Hepatocyte (in vitro differentiated cells): ENCODE measurements around the gene TEX19. TPM values are rescaled to one million over a fixed set of nuclear protein-coding genes. Genes with fewer than 3 reads are reported as not detected.

ENCODE experiments used
- DNase-seq: peaks from one replicate; pipeline ENCODE4 v3.0.0-alpha.2; 2016; ENCODE audit warnings: low spot score
- H2AFZ ChIP-seq: fragments of 200-600 bp; sonication (generic); 2 replicates; pipeline ENCODE4 v1.6.0; 2016; ENCODE audit warnings: antibody characterized with exemption, mild to moderate bottlenecking
- H3K27ac ChIP-seq: fragments of 200-600 bp; sonication (generic); 2 replicates; pipeline ENCODE4 v1.5.1; 2016; ENCODE audit warnings: mild to moderate bottlenecking
- H3K27me3 ChIP-seq: fragments of 200-600 bp; sonication (generic); 2 replicates; pipeline ENCODE4 v1.6.1; 2016
- H3K36me3 ChIP-seq: fragments of 200-600 bp; sonication (generic); replicated peaks from 2 replicates; pipeline ENCODE4 v1.5.1; 2016; ENCODE audit warnings: low read depth; ENCODE audit not compliant: insufficient read depth
- H3K4me1 ChIP-seq: fragments of 200-600 bp; sonication (generic); 2 replicates; pipeline ENCODE4 v1.5.1; 2016; ENCODE audit warnings: mild to moderate bottlenecking, moderate library complexity; ENCODE audit not compliant: insufficient read depth
- H3K4me2 ChIP-seq: fragments of 200-600 bp; sonication (generic); 2 replicates; pipeline ENCODE4 v1.6.0; 2016
- H3K4me3 ChIP-seq: fragments of 200-600 bp; sonication (generic); 2 replicates; pipeline ENCODE4 v1.5.1; 2016; ENCODE audit warnings: mild to moderate bottlenecking
- H3K79me2 ChIP-seq: fragments of 200-600 bp; sonication (generic); 2 replicates; pipeline ENCODE4 v1.6.0; 2017; ENCODE audit warnings: mild to moderate bottlenecking
- H3K9me2 ChIP-seq: fragments of 200-600 bp; sonication (generic); replicated peaks from 2 replicates; pipeline ENCODE4 v1.6.0; 2017; ENCODE audit warnings: mild to moderate bottlenecking; ENCODE audit not compliant: insufficient read depth
- H3K9me3 ChIP-seq: fragments of 200-600 bp; sonication (generic); 2 replicates; pipeline ENCODE4 v1.5.1; 2016; ENCODE audit warnings: low read depth, mild to moderate bottlenecking
- H4K20me1 ChIP-seq: fragments of 200-600 bp; sonication (generic); 2 replicates; pipeline ENCODE4 v1.6.0; 2016; ENCODE audit warnings: mild to moderate bottlenecking; ENCODE audit not compliant: insufficient read depth, poor library complexity, severe bottlenecking
- CTCF ChIP-seq: fragments of 200-600 bp; sonication (generic); IDR thresholded peaks from 2 replicates; pipeline ENCODE4 v1.5.1; 2016; ENCODE audit warnings: antibody characterized with exemption, mild to moderate bottlenecking; ENCODE audit not compliant: poor library complexity
- EZH2 ChIP-seq: fragments of 200-600 bp; sonication (generic); IDR thresholded peaks from 2 replicates; pipeline ENCODE4 v1.6.1; 2016; ENCODE audit warnings: antibody characterized with exemption, mild to moderate bottlenecking, borderline replicate concordance
- EZH2phosphoT487 ChIP-seq: fragments of 200-600 bp; sonication (generic); IDR thresholded peaks from one replicate; pipeline ENCODE4 v1.6.1; 2018; ENCODE audit warnings: antibody characterized with exemption, mild to moderate bottlenecking, low read depth, moderate library complexity; ENCODE audit not compliant: unreplicated experiment, severe bottlenecking
- WGBS: methylation state at CpG from one replicate; pipeline ENCODE4 v1.1.6; 2016; ENCODE audit warnings: low lambda C conversion rate; ENCODE audit errors: missing lambda C conversion rate; 5-methylcytosine and 5-hydroxymethylcytosine counted together
- polyA plus RNA-seq: library from polyadenylated mRNA; unstranded; fragments of >200 nt; fragmentation: Nextera tagmentation; extraction: Ambion mirVana; gene quantifications from 2 replicates; pipeline ENCODE4 v1.2.1, GENCODE V29; 2016
- total RNA-seq: library from RNA; depleted of rRNA; stranded (reverse); fragments of >200 nt; gene quantifications from 2 replicates; pipeline ENCODE4 v1.2.3, GENCODE V29; 2014

The TEX19 gene
- total and polyA plus RNA-seq, 2 experiments from 2014 or later: not detected

- Histone ChIP-seq H3K27ac (no peak overlapping the region), H3K4me2 (no peak overlapping the region), H3K9me2 (no peaks in the 10 kb centered on the region), H3K36me3 (no peaks in the 10 kb centered on the region), H3K79me2 (no peaks in the 10 kb centered on the region), H4K20me1 (no peaks in the 10 kb centered on the region), H2AFZ (no peak overlapping the region), H3K4me3 (no peak overlapping the region), H3K9me3 (no peaks in the 10 kb centered on the region), H3K27me3 (no peaks in the 10 kb centered on the region), H3K4me1 (peaks cover 14% of the 10 kb centered on the region)
- TF ChIP-seq CTCF (no peak), EZH2 (no peak), EZH2phosphoT487 (no peak)
- DNase-seq: no peak
- WGBS: 75% methylated on average over 18 of the region's 18 CpGs
These were observed 24.4 kb downstream of the TEX19 start for GRCh38 chr17:82383411-82383810.

GRCh38 chr17:82384051-82384729, 25.1 kb downstream of the TEX19 start:
- no peak overlapping the region for H3K4me3 ChIP-seq
- no peaks in the 10 kb centered on the region for H3K79me2 ChIP-seq
- no peaks in the 10 kb centered on the region for H3K36me3 ChIP-seq
- H3K4me1 ChIP-seq: peaks cover 14% of the 10 kb centered on the region
- no peak overlapping the region for H2AFZ ChIP-seq
- H3K9me2 ChIP-seq: no peaks in the 10 kb centered on the region
- no peaks in the 10 kb centered on the region for H3K27me3 ChIP-seq
- DNase-seq: no peak
- no peak overlapping the region for H3K27ac ChIP-seq
- H3K9me3 ChIP-seq: no peaks in the 10 kb centered on the region
- 90% methylated on average over 20 of the region's 22 CpGs for WGBS
- no peak for TF ChIP-seq EZH2phosphoT487
- no peak for TF ChIP-seq EZH2
- no peak for TF ChIP-seq CTCF
- no peaks in the 10 kb centered on the region for H4K20me1 ChIP-seq
- no peak overlapping the region for H3K4me2 ChIP-seq

GRCh38 chr17:82384730-82385481, 25.9 kb downstream of the TEX19 start:
- Histone ChIP-seq H2AFZ (no peak overlapping the region), H3K4me2 (peak overlapping the region; percentile 42), H3K79me2 (no peaks in the 10 kb centered on the region), H3K9me2 (no peaks in the 10 kb centered on the region), H3K4me3 (no peak overlapping the region), H4K20me1 (no peaks in the 10 kb centered on the region), H3K36me3 (no peaks in the 10 kb centered on the region), H3K27ac (peak overlapping the region; percentile 34), H3K27me3 (no peaks in the 10 kb centered on the region), H3K9me3 (no peaks in the 10 kb centered on the region), H3K4me1 (peaks cover 14% of the 10 kb centered on the region)
- TF ChIP-seq CTCF (peak; percentile 5), EZH2 (no peak)
- 72% methylated on average over 25 of the region's 26 CpGs for WGBS
- no peak for DNase-seq
